Amniotic epithelial cell (primary cell): ENCODE measurements around the gene RSRC1.
"Not testable (repeated sequence)": the region's sequence is repeated elsewhere in the genome, so short reads cannot be mapped to it uniquely, and the experiment has no call there.

Experiments used
- DNase-seq: peaks from one replicate; pipeline ENCODE4 v3.0.0-alpha.2; 2010; ENCODE audit warnings: low read depth

RSRC1 gene

GRCh38 chr3:158329696-158330441 lies 220.0 kb downstream of the RSRC1 start:
- peak; percentile 3 for DNase-seq

DNA sequence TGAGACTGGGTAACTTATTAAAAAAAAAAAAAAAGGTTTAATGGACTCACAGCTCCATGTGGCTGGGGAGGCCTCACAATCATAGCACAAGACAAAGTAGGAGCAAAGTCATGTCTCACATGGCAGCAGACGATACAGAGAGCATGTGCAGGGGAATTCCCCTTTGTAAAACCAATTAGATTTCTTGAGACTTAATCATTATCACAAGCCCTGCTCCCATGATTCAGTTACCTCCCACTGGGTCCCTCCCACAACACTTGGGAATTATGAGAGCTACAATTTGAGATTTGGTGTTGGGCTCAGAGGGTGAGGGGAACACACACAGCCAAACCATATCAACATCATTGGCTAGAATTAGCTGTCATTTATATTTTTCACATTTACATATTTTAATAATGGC lies 221.0 kb downstream of the RSRC1 start:
- peak; percentile 29 for DNase-seq

DNA sequence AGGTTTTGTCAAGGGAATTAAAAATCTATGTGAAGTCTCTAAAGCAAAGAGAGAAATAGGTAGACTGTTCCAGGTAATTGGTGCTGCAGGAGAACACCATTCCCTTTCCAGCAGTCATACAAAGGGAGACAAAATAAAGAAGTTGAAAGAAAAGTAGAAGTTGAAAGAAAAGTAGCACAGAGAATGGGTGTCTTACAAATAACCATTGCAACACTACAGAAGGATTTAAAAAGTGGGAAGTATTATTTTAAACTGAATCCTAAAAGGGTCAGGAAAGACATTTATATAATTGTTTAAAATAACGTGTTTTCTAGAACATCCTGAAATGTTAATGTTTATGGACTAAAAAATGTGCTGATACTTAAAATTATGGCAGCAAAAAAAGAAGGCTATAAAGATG lies 223.8 kb downstream of the RSRC1 start:
- DNase-seq, result no peak

DNA sequence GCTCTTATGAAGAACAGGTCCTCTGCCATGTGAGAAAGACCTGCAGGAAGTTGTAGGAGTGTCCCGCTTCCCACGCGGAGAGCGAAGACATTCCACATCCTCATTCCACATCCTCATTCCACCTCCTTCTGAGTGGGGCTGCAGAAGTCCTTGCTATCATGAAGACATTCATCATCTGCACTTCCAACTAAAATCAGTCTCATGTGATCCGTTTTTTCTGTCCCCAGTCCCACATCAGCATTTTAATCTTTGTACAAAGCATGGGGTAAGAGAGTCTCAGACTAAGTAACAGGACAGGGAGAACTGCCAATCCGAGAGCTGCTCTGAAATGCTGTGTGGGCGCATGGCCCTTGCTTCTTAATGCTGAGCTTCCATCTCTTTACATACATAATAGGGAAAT lies 227.2 kb downstream of the RSRC1 start:
- DNase-seq, result peak; percentile 25

- no peak for DNase-seq
These were observed 229.7 kb downstream of the RSRC1 start for GRCh38 chr3:158339638-158340037.

GRCh38 chr3:158340951-158341350 lies 231.1 kb downstream of the RSRC1 start:
- not testable (repeated sequence) for DNase-seq

DNA sequence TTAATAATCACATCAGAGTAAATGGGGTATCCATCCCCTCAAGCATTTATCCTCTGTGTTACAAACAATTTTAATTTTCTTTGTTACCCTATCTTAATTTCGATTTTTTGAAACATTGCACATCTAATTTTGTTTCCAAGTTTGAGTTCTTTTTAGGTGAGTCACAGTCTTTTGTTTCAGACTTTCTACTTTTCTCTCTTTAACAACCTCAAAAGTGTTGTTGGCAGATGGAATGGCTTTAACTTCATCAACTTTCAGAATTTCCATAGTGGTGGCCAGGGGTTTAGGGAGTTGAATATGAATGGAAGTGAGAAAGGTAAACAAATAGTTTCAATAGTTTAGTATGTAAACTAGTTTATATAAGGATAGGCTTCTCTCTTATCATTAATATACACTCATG lies 238.1 kb downstream of the RSRC1 start:
- DNase-seq, result no peak

DNA sequence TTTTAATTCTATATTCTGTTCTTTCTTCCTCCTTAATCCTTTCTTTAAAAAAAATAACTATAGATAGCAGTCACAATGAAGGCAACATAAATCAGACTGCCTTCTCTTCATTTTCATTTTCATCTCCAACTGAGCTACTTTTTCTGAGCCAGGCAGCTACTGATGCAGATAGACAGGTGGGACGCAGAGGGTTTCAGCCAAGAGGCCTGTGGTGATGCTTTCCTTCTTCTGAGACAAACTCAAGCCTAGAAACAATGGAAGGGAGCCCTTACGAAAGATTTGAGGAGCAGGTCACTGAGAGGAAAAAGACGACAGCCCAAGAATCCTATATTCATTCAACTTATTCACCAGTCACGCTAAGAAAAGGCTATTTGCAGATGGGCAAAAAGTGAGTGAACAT lies 241.1 kb downstream of the RSRC1 start:
- DNase-seq, result no peak

DNA sequence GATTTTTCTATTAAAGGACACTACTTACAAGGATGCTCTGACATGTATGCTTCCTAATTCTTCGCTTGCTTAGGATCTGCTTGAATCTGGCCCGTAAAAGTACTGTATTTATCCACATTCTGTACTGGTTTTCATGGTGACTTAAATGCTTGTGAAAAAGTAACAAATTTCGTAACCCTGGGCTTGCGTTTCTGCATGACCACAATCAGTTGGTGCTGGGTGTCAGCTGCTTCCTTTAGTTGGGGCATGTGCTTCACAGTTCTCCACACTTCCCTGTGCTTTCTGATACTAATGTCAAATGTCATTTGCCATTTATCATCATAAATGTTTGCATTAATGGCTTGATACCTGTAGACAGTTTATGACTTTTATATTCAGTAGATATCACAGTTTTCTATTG lies 242.7 kb downstream of the RSRC1 start:
- peak; percentile 45 for DNase-seq

GRCh38 chr3:158354713-158355112 lies 244.8 kb downstream of the RSRC1 start:
- no peak for DNase-seq

- DNase-seq, result no peak
These were observed 246.0 kb downstream of the RSRC1 start for GRCh38 chr3:158355623-158356588.

GRCh38 chr3:158359339-158359738 lies 249.4 kb downstream of the RSRC1 start:
- no peak for DNase-seq

DNA sequence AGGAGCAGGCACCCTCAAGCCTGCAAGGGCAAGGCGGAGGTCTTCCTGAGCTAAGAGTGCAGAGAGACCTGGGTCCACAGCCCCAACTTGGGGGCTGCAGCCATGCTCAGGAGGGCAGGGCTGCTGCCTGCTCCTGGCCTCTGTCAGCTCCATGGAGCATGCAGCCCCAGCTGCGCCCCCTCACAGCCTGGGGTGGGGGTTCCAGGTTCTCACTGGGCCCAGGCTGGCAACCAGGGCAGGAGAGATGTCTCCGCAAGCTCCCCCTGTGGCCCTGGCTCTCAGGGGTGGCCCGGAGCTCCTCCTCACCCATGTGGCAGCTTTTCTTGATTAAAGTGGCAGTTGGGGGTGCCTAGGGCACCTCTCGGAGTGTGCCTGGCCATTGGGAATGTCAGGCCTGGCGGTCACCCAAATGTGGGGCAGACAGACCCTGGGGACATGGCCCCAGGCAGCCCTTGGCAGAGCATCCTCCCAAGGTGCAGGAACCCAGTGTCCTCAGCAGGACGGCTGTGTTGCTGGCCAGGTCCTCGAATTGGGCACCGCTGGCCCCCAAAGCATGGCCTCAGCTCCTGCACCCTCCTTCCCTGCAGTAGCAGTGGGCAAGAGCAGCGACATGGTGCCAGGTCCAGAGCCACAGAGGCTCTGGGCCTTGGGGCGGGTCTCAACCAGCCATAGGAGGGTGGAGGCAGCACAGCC lies 251.0 kb downstream of the RSRC1 start:
- no peak for DNase-seq

DNA sequence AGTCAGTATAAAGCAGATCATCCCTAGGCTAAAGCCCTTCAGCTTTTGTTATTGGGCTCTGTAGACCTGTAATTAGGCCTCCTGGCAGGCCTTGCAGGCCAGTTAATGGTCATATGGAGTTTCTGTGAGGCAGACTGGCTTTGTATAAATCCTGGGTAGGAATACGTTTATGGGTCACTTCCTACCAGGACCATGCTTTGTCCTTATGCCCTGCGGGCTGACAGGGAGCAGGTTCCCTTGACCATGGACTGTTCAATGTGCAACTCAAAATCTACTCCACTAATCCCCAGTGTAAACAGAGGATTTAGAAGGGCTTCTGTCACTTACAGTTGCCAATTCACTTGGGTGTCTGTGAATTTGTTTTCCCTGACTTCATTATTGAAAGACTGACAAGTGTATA lies 258.4 kb downstream of the RSRC1 start:
- no peak for DNase-seq

GRCh38 chr3:158369279-158369678 lies 259.4 kb downstream of the RSRC1 start:
- no peak for DNase-seq

DNA sequence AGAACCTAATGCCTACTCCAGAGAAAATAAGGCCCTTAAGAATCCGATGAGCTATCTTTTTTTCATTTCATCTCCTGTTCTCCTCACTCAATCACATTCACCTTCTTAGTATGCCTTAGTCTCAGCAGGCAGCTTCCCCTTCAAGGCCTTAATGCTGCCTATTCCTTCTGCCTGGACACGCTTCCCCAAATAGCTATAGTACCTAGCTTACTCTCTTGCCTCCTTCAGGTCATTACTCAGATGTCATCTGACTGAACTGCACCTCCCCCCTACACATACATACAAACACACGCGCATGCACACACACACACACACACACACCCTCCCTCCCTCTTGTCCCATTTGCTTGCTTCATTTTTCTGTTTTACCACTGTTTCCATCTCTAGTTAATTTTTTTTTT lies 269.6 kb downstream of the RSRC1 start:
- no peak for DNase-seq

- DNase-seq, result peak; percentile 11
These were observed 271.5 kb downstream of the RSRC1 start for GRCh38 chr3:158381262-158381868.

DNA sequence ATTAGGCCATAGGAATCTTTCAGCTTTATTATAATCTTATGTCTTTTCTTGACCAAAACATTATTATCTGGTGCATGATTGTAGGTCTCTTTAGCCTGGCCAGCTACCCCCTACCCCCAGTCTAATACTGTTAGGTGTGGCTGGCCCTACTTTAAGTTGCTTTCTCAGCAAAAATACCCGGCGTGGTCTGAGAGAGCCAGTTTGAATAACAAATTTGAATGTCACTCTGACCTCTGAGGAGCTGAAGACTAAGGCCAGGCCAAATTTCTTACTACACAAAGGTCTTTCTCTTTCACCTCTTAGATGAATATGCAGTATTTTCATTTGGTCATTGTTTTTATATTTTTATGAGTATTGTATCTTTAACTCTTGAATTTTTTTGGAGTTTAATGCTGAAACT lies 272.6 kb downstream of the RSRC1 start:
- no peak for DNase-seq

- DNase-seq, result no peak
These were observed 274.1 kb downstream of the RSRC1 start for GRCh38 chr3:158384019-158384418.

DNA sequence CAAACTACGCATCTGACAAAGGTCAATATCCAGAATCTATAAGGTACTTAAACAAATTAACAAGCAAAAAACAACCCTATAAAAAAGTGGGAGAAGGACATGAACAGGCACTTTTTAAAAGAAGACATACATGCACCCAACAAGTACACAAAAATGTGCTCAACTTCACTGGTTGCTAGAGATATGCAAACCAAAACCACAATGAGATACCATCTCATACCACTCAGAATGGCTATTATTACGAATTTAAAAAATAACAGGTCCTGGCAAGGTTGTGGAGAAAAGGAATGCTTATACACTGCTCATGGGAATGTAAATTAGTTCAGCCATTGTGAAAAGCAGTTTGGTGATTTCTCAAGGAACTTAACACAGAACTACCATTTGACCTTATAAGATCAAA lies 285.5 kb downstream of the RSRC1 start:
- peak; percentile 34 for DNase-seq

- no peak for DNase-seq
These were observed 292.7 kb downstream of the RSRC1 start for GRCh38 chr3:158402590-158402989.

GRCh38 chr3:158403013-158403412 lies 293.1 kb downstream of the RSRC1 start:
- no peak for DNase-seq
